ENCODE measurements around the gene XRCC1.
"Not testable (repeated sequence)": the region's sequence is repeated elsewhere in the genome, so short reads cannot be mapped to it uniquely, and the experiment has no call there.

Gene XRCC1

DNA sequence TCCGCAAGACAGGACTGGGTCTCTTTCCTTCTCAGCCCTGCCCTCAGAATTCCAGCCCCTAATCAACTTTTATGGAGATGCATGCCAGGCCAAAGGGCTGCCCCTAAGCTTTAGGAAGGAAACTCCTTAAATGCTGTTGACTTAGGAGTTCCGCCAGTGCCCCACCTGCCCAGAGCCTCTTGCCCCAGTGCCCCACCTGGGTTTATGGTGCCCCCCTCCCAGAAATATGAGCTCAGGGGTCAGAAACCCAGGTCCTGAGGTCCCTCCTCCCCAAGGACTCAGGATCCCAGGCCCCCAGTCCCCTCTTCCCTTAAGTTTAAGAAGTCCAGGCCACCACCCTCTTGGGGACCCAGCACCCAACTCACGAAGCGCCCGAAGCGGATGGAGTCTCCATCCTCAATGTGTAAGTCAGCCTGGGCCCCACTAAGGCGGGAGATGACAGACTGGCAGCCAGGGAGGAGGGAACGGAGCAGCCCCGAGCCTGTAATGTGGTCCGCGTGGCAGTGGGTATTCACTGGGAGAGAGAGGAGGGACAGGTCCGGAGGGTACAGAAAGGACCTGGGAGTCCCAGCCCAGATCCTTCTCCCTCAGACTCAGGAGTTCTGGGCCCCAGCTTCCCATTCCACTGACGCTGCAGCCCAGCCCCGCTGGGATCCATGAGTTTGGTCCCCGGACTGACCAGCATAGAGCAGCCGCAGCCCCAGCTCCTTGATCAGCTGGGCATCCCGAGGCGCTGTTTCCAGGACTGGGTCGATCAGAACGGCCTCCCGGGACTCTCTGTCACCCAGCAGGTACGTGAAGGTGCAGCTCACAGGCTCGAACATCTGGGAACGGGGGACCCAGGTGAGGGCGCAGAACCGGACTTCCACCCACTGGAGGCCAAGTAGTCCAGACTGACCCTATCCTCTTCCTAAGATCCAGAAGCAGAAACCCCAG is 49.2 kb downstream of the XRCC1 start:
- peak overlapping the region; percentile 91 to 95; a peak in 3 of 4 replicates for H3K4me3 ChIP-seq (ENCODE audit: low read depth in 1 of 2, low read length in 2 of 2)
- H3K36me3 ChIP-seq (ENCODE audit: insufficient read depth, low read length) = no peaks in the 10 kb centered on the region
- H3K9me3 ChIP-seq (ENCODE audit: insufficient read depth, low read length, severe bottlenecking) = no peaks in the 10 kb centered on the region
- no peak overlapping the region; the same call in 1 of the 2 replicates for H3K27ac ChIP-seq (ENCODE audit: low read length)
- no peak for DNase-seq
- peak overlapping the region; percentile 94 for H2AFZ ChIP-seq (ENCODE audit: low read depth, low read length)
- H4K20me1 ChIP-seq (ENCODE audit: insufficient read depth, low read length) = peaks cover 4% of the 10 kb centered on the region; the same call in 1 of the 2 replicates
- no peak for ATAC-seq (ENCODE audit: insufficient read depth, low read depth)
- peak overlapping the region; percentile 83 for H3K9ac ChIP-seq (ENCODE audit: low read depth, low read length)
- peak overlapping the region; percentile 96 for H3K4me2 ChIP-seq (ENCODE audit: insufficient read depth, low read length)
- no peaks in the 10 kb centered on the region for H3K79me2 ChIP-seq (ENCODE audit: insufficient read depth, low read length)
- H3K4me1 ChIP-seq (ENCODE audit: insufficient read depth, low read length) = peaks cover 35% of the 10 kb centered on the region
- no peak for TF ChIP-seq EZH2 (IDR thresholded peaks at IDR 0.05; ENCODE audit: borderline replicate concordance, low read depth, low read length, severe bottlenecking)
- TF ChIP-seq, protein P1, sequence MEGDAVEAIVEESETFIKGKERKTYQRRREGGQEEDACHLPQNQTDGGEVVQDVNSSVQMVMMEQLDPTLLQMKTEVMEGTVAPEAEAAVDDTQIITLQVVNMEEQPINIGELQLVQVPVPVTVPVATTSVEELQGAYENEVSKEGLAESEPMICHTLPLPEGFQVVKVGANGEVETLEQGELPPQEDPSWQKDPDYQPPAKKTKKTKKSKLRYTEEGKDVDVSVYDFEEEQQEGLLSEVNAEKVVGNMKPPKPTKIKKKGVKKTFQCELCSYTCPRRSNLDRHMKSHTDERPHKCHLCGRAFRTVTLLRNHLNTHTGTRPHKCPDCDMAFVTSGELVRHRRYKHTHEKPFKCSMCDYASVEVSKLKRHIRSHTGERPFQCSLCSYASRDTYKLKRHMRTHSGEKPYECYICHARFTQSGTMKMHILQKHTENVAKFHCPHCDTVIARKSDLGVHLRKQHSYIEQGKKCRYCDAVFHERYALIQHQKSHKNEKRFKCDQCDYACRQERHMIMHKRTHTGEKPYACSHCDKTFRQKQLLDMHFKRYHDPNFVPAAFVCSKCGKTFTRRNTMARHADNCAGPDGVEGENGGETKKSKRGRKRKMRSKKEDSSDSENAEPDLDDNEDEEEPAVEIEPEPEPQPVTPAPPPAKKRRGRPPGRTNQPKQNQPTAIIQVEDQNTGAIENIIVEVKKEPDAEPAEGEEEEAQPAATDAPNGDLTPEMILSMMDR (IDR thresholded peaks at IDR 0.05; ENCODE audit: borderline replicate concordance, extremely low read depth, low read length, poor library complexity, severe bottlenecking) = no peak
- H3K27me3 ChIP-seq (ENCODE audit: insufficient read depth, low read length, poor library complexity) = no peaks in the 10 kb centered on the region

DNA sequence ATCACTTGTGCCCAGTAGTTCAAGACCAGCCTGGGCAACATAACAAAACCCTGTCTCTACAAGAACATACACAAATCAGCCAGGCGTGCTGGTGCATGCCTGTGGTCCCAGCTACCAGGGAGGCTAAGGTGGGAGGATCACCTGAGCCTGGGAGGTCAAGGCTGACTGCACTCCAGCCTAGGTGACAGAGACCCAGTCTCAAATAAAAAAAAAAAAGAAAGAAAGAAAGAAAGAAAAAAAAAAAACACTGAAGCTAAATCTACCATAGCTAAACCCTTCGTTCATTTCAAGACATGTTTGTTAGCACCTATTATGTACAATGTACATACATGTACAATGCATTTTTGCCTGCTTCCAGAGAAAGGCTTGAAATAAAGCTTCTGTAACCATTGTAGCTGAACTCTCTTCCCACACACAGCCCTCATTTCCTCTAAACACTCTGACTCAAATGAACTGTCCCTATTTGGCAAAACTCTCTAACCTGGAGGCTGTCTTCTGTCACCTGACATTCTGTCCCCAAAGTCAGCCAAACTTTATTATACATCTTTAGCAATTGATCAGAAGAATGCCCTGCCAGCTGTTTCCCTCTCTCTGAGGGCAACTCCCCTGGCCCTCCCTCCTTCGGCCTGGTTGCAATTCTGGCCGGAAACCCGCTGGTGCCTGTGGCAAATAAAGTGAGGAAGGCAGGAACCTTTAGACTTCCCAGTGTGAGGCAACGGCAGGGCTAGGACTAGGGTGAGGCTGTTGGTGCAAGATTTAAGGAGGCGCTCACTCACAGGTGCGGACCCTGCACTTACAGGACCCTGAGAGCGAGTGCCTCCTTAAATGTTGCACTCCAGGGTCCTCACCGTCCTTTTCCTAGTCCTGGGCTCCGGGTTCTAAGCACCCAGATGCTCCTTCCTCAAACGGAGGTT is 50.1 kb downstream of the XRCC1 start:
- Histone ChIP-seq H3K9me3 (ENCODE audit: insufficient read depth, low read length, severe bottlenecking) (no peaks in the 10 kb centered on the region), H3K36me3 (ENCODE audit: insufficient read depth, low read length) (no peaks in the 10 kb centered on the region), H3K27me3 (ENCODE audit: insufficient read depth, low read length, poor library complexity) (no peaks in the 10 kb centered on the region), H4K20me1 (ENCODE audit: insufficient read depth, low read length) (peaks cover 4% of the 10 kb centered on the region; the same call in 1 of the 2 replicates), H3K9ac (ENCODE audit: low read depth, low read length) (peak overlapping the region; percentile 83; the same call in 1 of the 2 replicates), H3K4me3 (ENCODE audit: low read depth in 1 of 2, low read length in 2 of 2) (peak overlapping the region in 1 of 2 experiments; percentile 95; a peak in 2 of 4 replicates), H3K4me2 (ENCODE audit: insufficient read depth, low read length) (peak overlapping the region; percentile 96), H3K27ac (ENCODE audit: low read length) (no peak overlapping the region), H3K4me1 (ENCODE audit: insufficient read depth, low read length) (peaks cover 35% of the 10 kb centered on the region), H2AFZ (ENCODE audit: low read depth, low read length) (no peak overlapping the region), H3K79me2 (ENCODE audit: insufficient read depth, low read length) (no peaks in the 10 kb centered on the region)
- DNase-seq (no peak), ATAC-seq (ENCODE audit: insufficient read depth, low read depth) (no peak)
- no peak for TF ChIP-seq EZH2 (IDR thresholded peaks at IDR 0.05; ENCODE audit: borderline replicate concordance, low read depth, low read length, severe bottlenecking)
- TF ChIP-seq, protein P1 (IDR thresholded peaks at IDR 0.05; ENCODE audit: borderline replicate concordance, extremely low read depth, low read length, poor library complexity, severe bottlenecking) = no peak

DNA sequence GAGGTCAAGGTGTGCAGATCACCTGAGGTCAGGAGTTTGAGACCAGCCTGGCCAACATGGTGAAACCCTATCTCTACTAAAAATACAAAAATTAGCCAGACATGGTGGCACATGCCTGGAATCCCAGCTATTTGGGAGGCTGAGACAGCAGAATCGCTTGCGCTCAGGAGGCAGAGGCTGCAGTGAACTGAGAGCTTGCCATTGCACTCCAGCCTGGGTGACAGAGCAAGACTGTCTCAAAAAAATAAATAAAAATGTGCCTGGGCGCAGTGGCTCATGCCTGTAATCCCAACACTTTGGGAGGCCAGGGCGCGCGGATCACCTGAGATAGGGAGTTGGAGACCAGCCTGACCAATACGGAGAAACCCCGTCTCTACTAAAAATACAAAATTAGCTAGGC is 51.6 kb downstream of the XRCC1 start:
- not testable (repeated sequence) for ATAC-seq (ENCODE audit: insufficient read depth, low read depth); H3K27me3 ChIP-seq (ENCODE audit: insufficient read depth, low read length, poor library complexity); H4K20me1 ChIP-seq (ENCODE audit: insufficient read depth, low read length); H3K9ac ChIP-seq (ENCODE audit: low read depth, low read length); H3K9me3 ChIP-seq (ENCODE audit: insufficient read depth, low read length, severe bottlenecking); H2AFZ ChIP-seq (ENCODE audit: low read depth, low read length); DNase-seq; H3K79me2 ChIP-seq (ENCODE audit: insufficient read depth, low read length); H3K4me2 ChIP-seq (ENCODE audit: insufficient read depth, low read length); H3K27ac ChIP-seq (ENCODE audit: low read length); H3K4me3 ChIP-seq (ENCODE audit: low read depth in 1 of 2, low read length in 2 of 2); H3K36me3 ChIP-seq (ENCODE audit: insufficient read depth, low read length)
- H3K4me1 ChIP-seq (ENCODE audit: insufficient read depth, low read length) = peaks cover 35% of the 10 kb centered on the region
